Activated T-helper 17 cell treated with anti-CD3 and anti-CD28 coated beads, Interleukin-2, amount 50 U/mL, for 72 hours (primary cell): ENCODE data around the gene SAXO1. TPM values are rescaled to one million over a fixed set of nuclear protein-coding genes. Genes with fewer than 3 reads are reported as not detected.

ENCODE experiments used
- ATAC-seq: fragments of 150-1000 bp; cut with Tn5 transposase; replicated peaks from 2 replicates; pipeline ENCODE4 v1.10.0; 2021; ENCODE audit warnings: mild to moderate bottlenecking, moderate library complexity
- H3K27ac Mint-ChIP-seq: one replicate; pipeline ENCODE4 v1.8.0; 2022; ENCODE audit warnings: mixed read lengths
- H3K27me3 Mint-ChIP-seq: one replicate; pipeline ENCODE4 v1.8.0; 2022; ENCODE audit warnings: mixed read lengths
- H3K36me3 Mint-ChIP-seq: one replicate; pipeline ENCODE4 v1.8.0; 2022; ENCODE audit warnings: low read depth, mild to moderate bottlenecking, mixed read lengths
- H3K4me1 Mint-ChIP-seq: one replicate; pipeline ENCODE4 v1.8.0; 2022; ENCODE audit warnings: mixed read lengths
- H3K4me3 Mint-ChIP-seq: one replicate; pipeline ENCODE4 v1.8.0; 2022; ENCODE audit warnings: mild to moderate bottlenecking, mixed read lengths
- H3K9me3 Mint-ChIP-seq: one replicate; pipeline ENCODE4 v1.8.0; 2022; ENCODE audit warnings: mixed read lengths
- total RNA-seq, 2 donors: library from RNA; stranded (reverse); gene quantifications; one replicate each; pipeline ENCODE4 v1.2.3, GENCODE V29; 2022

SAXO1 gene
- total RNA-seq, 2 donors from 2014 or later: 0.37 TPM; not detected in 1

DNA sequence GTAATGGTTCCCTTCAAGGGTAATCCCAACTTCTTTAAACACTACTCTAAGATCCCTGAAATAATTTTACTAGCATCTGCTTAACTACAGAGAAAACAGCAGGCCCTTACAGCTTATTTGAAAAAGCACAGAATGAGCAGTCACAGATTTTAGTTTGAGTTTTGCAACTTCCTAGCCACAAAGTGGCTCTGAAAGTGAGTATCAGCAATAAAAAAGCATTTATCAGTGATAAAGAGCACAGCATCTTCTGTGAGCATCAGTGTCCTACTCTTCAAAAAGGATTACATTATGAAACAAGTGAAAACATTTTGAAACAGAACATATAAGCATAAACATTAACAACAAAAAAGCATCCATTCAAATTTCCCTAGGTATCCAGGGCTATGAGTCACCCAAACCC lies 45.0 kb downstream of the SAXO1 start:
- Mint-ChIP-seq H3K27ac (no peak overlapping the region), H3K4me1 (no peaks in the 10 kb centered on the region), H3K9me3 (no peaks in the 10 kb centered on the region), H3K36me3 (no peaks in the 10 kb centered on the region), H3K27me3 (no peaks in the 10 kb centered on the region), H3K4me3 (no peak overlapping the region)
- ATAC-seq: no peak

DNA sequence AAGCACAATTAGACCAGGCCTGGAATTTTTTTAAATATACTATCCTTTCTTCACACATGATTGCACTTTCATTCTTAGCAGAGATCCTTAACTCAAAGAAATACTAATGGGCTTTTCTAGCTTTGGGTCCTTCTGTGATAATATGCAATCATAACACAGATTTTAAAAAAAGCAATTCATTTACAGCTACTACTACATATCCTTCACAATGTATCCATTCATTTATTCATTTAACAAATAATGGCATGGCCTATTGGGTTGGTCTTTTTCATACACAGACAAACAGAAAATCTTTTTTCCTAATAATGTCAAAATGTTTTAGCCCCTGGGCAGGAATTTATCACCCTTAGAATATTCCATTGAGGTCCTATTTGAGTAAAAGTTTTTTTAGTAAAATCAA lies 47.0 kb downstream of the SAXO1 start:
- no peak for ATAC-seq
- Mint-ChIP-seq H3K36me3 (no peaks in the 10 kb centered on the region), H3K27ac (no peak overlapping the region), H3K27me3 (no peaks in the 10 kb centered on the region), H3K4me3 (no peak overlapping the region), H3K9me3 (no peaks in the 10 kb centered on the region), H3K4me1 (no peaks in the 10 kb centered on the region)

DNA sequence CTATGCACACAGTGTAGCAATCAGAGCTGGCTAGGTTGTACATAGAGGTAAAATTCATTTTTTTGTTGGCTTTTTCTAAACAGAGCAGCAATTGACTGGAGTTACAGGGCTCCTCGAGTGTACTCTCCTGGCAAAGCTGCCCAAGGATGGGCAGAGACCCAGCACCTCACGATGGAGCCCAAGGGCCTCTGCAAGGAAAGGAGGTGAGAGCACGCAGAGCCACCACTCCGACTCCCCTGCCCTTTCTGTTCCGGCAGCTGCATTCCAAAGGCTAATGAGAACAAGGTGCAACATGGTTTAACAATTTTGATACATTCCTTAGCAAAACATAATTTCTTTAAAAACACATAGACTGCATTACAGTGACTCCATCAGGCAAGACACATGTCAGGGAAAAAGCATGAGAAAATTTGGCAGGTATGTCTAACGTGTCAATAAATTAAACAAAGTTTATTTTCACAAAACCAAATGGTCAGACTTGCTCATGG lies 47.5 kb downstream of the SAXO1 start:
- Mint-ChIP-seq H3K36me3 (no peaks in the 10 kb centered on the region), H3K27ac (no peak overlapping the region), H3K27me3 (no peaks in the 10 kb centered on the region), H3K4me3 (no peak overlapping the region), H3K4me1 (no peaks in the 10 kb centered on the region), H3K9me3 (no peaks in the 10 kb centered on the region)
- ATAC-seq: no peak

DNA sequence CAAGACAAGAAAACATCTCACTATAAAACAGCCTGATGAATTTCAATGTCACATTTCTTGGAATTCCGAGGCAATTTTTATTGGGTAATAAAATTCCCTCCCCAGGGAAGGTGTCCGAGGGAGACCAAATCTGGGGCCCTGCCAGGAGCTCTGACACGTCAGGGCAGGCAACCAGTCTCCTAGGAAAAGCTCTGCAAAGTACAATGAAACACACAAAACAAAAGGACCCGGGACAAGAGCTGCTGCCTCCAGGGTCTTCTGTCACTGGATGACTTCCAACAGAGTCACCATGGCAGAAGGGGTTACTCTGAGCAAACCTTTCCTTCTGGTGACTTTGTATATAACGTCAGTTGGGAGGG lies 50.8 kb downstream of the SAXO1 start:
- H3K27ac Mint-ChIP-seq: no peak overlapping the region
- peaks cover 3% of the 10 kb centered on the region for H3K27me3 Mint-ChIP-seq
- no peaks in the 10 kb centered on the region for H3K9me3 Mint-ChIP-seq
- no peaks in the 10 kb centered on the region for H3K36me3 Mint-ChIP-seq
- H3K4me3 Mint-ChIP-seq: no peak overlapping the region
- ATAC-seq: no peak
- no peaks in the 10 kb centered on the region for H3K4me1 Mint-ChIP-seq

DNA sequence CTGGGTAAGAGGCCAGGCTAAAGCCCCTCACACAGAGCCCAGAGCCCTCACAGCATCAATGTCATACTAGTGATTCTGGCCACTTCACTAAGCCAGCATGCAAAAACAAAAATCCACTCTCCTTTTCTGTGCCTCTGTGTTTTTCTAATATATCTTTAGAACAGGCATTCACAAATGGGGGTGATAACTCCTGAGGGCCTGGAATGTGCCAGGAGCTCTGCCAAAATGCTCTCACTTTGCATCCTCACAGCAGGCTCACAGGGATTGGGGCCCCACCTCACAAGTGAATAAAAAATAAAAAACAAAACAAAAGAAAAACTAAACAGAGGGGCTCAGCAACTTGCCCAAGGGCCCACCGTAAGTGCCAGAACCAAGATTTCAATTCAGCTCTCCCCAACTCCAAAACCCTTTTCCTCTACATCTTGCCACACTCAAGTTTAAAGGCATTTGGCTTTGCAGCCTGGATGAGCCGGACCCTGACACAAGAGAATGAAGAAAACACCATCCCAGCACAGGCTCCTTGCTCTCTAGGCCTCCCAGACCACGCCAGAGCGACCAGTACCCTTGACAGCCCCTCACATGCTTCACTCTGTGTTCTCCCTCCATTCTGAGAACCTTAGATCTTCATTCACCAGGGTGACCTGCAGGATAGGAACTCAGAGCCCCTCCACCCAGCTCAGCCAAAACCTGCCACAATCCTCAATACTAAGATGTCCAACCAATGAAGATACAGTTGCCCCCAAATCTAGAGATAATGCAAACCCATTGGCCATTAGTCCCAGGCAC lies 51.3 kb downstream of the SAXO1 start:
- no peaks in the 10 kb centered on the region for H3K4me1 Mint-ChIP-seq
- H3K4me3 Mint-ChIP-seq: no peak overlapping the region
- H3K9me3 Mint-ChIP-seq: no peaks in the 10 kb centered on the region
- peaks cover 3% of the 10 kb centered on the region for H3K27me3 Mint-ChIP-seq
- ATAC-seq: no peak
- no peaks in the 10 kb centered on the region for H3K36me3 Mint-ChIP-seq
- H3K27ac Mint-ChIP-seq: no peak overlapping the region

DNA sequence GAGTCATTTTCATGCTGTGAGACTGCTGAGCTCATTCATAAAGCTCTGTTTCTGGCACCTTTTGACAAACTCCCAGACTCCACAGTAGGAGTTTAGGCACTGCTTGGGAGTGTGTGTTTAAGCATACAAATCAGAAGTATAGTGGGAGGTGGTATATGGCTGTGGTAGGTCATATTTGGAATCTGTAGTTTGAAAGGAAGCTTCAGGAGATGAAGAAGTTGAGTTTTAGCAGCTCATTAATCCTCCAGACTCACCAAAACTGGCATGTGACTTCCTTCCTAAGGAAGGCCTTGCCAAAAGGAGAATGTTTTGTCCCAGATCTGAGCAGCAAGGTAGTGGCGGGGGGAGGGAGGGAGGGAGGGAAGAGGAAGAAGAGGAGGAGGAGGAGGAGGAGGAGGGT lies 52.8 kb downstream of the SAXO1 start:
- Mint-ChIP-seq H3K36me3 (no peaks in the 10 kb centered on the region), H3K27me3 (peaks cover 3% of the 10 kb centered on the region), H3K4me1 (no peaks in the 10 kb centered on the region), H3K4me3 (no peak overlapping the region), H3K27ac (no peak overlapping the region), H3K9me3 (no peaks in the 10 kb centered on the region)
- no peak for ATAC-seq

DNA sequence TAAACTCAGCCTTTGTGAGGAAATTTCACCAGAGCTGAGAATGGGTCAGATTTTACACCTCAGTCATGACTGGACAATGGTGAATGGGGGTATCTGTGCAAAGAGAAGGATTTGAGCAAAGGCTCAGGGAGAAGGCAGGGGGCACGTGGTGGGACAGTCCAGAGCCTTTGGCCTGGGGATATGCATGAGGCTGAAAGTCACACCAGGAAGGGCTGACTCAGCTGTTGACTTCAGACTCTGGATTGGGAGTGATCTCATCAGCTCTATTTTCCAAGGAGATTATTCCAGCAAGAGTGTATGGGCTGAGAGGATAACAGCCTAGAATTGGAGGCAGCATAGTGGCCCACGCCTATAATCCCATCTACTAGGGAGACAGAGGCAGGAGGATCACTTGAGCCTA lies 53.6 kb downstream of the SAXO1 start:
- Mint-ChIP-seq H3K4me1 (no peaks in the 10 kb centered on the region), H3K27me3 (peaks cover 8% of the 10 kb centered on the region), H3K9me3 (no peaks in the 10 kb centered on the region), H3K4me3 (no peak overlapping the region), H3K36me3 (no peaks in the 10 kb centered on the region), H3K27ac (no peak overlapping the region)
- ATAC-seq: no peak

DNA sequence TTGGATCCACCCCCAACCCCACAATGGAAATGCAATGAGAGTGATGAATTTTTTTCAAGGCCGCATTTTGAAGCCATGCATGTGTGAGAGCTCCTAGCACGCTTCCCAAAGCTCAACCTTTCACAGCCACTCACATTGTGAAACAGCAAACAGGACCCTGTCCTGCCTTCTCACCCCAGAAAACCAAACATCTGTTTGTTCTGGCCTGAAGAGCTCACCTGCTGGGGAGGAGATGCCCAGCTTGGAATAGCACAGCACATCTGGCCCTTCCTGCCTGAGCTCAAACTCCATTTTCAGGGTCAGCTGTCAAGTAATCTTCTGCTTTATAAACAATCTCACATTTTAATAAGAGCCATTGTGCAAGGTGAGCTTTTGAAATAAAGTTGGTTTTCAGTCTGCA lies 54.8 kb downstream of the SAXO1 start:
- H3K9me3 Mint-ChIP-seq: no peaks in the 10 kb centered on the region
- H3K4me3 Mint-ChIP-seq: no peak overlapping the region
- H3K4me1 Mint-ChIP-seq: no peaks in the 10 kb centered on the region
- no peak for ATAC-seq
- no peak overlapping the region for H3K27ac Mint-ChIP-seq
- H3K36me3 Mint-ChIP-seq: no peaks in the 10 kb centered on the region
- peaks cover 11% of the 10 kb centered on the region for H3K27me3 Mint-ChIP-seq

DNA sequence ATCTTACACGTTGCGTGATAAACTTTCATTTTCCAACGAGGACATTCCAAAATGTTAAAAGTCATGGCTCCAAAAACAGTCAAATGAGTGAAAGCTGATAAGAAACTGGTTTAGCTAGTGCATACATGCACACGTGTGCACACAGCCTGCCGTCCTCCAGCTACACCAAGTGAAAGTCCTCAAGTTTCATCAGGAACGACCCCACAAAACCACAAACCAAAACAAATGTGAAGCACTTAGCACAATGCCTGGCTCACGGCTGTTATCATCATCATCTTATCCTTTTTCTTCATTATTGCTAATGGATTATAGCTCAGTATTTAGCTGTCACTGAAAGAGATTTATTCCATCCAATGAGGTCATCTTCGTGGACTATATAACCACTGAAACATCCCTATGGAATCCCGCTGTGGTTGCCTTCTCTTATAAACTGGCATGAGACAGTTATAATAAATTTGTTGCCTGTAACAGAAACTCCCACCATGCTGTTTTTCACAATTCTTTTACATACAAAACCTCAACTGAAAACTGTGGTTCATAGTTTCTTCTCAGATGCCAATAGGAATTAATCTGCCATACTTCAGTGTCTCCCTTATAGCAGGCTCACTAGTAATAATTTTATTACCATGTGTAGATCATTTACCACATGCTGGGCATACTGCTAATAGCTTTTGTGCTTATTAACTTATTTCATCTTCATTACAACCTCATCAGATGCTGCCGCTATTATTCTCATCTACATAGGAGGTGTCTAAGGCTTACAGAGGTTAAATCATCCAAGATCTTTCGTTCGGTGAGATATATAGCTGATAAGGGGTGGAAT lies 56.1 kb downstream of the SAXO1 start:
- Mint-ChIP-seq H3K27ac (no peak overlapping the region), H3K4me3 (no peak overlapping the region), H3K27me3 (peaks cover 18% of the 10 kb centered on the region), H3K9me3 (no peaks in the 10 kb centered on the region), H3K36me3 (no peaks in the 10 kb centered on the region), H3K4me1 (no peaks in the 10 kb centered on the region)
- no peak for ATAC-seq

DNA sequence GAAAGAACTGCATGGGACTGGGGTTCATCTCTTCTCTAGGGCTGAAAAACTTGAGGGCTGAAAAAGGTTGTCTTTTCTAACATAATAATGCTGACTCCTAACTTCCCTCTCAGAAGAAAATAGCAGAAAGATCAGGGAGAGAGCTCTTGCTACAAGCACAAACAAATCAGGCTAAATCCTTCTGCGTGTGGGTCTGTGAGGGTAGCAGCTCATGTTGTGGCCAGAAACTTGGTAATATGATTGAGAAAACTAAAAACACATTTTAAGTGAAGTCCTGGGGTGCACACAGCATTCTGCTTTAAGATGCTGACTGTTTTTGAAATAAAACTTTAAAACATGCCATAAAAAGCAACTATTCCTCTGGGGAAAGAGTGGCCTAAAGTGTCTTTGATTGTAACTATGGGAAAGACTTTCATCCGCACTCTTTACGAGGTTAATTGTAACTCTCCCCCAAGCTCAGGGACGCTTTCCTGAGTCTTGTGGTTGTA lies 56.7 kb downstream of the SAXO1 start:
- H3K9me3 Mint-ChIP-seq: no peaks in the 10 kb centered on the region
- no peak overlapping the region for H3K27ac Mint-ChIP-seq
- H3K4me1 Mint-ChIP-seq: no peaks in the 10 kb centered on the region
- no peak overlapping the region for H3K4me3 Mint-ChIP-seq
- H3K27me3 Mint-ChIP-seq: peaks cover 18% of the 10 kb centered on the region
- no peaks in the 10 kb centered on the region for H3K36me3 Mint-ChIP-seq
- no peak for ATAC-seq

DNA sequence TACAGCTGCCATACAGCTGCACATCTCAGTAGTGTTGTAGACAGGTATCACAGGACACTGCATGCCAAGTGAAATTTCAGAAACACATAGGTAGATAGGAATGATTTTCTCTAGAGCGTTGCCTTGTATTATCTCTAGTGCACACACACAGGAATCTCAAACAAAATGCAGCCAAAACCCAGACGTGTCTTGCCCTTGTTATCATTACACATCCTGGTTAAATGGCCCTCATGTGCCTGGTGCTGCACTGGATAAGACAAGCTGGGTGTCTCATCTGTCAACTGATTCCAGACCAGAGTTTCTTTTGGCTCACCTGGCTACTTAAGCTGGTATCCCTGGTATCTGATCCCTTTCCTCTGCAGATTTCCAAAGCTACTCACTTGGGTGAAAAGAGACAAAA lies 59.7 kb downstream of the SAXO1 start:
- Mint-ChIP-seq H3K9me3 (no peaks in the 10 kb centered on the region), H3K4me1 (no peaks in the 10 kb centered on the region), H3K4me3 (no peak overlapping the region), H3K27ac (no peak overlapping the region), H3K27me3 (peaks cover 22% of the 10 kb centered on the region), H3K36me3 (no peaks in the 10 kb centered on the region)
- no peak for ATAC-seq

DNA sequence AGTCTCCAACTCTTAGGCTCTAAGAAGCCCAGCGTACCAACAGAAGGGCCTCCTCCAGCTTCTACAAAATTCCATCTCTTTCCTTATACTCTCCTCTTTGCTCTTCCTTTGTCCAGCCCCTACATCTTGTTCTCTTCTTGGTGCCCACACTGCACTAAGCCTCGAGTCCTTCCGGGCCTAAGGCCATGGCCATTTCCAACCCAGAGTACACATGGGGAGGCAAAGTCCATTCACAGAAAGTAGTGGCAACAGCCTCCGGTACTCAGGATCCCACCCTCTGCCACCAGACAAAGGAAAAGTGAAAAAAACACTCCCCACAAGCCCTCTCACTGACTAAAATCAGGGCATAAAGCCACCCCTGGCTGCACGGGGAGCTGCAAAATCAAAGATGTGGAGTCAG lies 60.3 kb downstream of the SAXO1 start:
- no peaks in the 10 kb centered on the region for H3K9me3 Mint-ChIP-seq
- no peak overlapping the region for H3K4me3 Mint-ChIP-seq
- H3K4me1 Mint-ChIP-seq: no peaks in the 10 kb centered on the region
- ATAC-seq: no peak
- H3K36me3 Mint-ChIP-seq: no peaks in the 10 kb centered on the region
- H3K27me3 Mint-ChIP-seq: peaks cover 26% of the 10 kb centered on the region
- no peak overlapping the region for H3K27ac Mint-ChIP-seq

DNA sequence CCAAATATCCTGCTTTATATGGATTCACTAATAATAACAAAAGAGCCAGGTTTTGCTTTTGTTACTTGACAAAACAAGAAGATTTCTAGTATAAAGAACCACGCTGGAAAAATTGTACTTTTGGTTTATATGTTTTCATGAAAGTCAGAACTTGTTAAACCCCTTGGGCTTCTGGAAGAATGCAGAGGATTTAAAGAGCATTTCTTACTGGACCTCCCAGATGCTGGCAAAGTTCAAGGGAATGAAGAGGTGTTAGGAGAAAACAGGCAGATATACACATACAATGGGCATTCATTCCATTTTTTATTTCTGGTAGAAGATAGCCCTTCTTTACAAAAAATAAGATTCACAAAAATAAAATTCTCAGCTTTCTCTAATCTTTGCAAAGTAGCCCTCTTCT lies 61.1 kb downstream of the SAXO1 start:
- no peak overlapping the region for H3K27ac Mint-ChIP-seq

DNA sequence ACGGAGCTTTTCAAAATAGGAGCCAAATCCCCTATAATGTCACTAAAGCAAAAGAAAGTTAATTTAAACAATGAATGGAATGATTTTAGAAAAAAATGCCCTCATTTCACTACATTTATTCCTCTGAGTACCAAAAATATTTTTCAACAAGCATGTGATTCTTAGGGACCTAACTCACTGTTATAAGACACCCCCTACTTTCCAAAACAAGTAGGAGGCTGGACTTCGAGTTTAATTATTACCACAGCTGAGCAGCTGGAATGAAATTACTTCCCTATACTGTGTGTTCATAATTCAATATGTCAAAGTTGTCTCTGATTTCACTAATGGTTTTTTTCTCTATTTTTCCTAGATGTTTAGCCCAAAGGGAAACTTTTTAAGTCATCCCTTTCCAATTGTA lies 61.6 kb downstream of the SAXO1 start:
- Mint-ChIP-seq H3K27me3 (peaks cover 26% of the 10 kb centered on the region), H3K27ac (no peak overlapping the region), H3K9me3 (no peaks in the 10 kb centered on the region), H3K4me1 (no peaks in the 10 kb centered on the region), H3K36me3 (no peaks in the 10 kb centered on the region), H3K4me3 (no peak overlapping the region)
- no peak for ATAC-seq

More for the DNA sequence above, 61.1 kb downstream of the SAXO1 start:
- no peaks in the 10 kb centered on the region for H3K9me3 Mint-ChIP-seq
- H3K4me1 Mint-ChIP-seq: no peaks in the 10 kb centered on the region
- H3K27me3 Mint-ChIP-seq: peaks cover 26% of the 10 kb centered on the region
- H3K4me3 Mint-ChIP-seq: no peak overlapping the region
- ATAC-seq: no peak
- no peaks in the 10 kb centered on the region for H3K36me3 Mint-ChIP-seq

DNA sequence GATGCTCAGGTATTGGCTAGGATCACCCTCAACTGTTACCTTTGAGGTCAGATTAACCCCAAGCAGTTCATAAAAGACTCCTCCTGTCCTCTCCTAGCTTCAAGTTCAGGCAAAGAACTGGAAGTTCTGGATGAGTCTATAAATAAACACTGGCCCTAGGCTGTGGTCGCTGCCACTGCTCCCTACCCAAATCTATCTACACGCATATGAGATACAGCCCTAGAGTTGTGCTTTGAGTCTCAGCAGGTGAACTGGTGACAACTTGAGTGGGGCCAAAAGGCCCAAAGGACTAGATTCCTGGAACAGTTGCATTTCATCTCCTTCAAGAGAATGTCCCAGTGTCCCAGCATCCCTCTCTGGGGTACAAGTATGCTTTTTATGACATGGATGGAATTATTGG lies 62.6 kb downstream of the SAXO1 start:
- Mint-ChIP-seq H3K4me1 (no peaks in the 10 kb centered on the region), H3K27ac (no peak overlapping the region), H3K9me3 (no peaks in the 10 kb centered on the region), H3K27me3 (peaks cover 31% of the 10 kb centered on the region), H3K36me3 (no peaks in the 10 kb centered on the region), H3K4me3 (no peak overlapping the region)
- no peak for ATAC-seq
